Activated CD8-positive, alpha-beta memory T cell treated with anti-CD3 and anti-CD28 coated beads for 4 hours (primary cell): Measurements from ENCODE around the gene NPAS2.

Source experiments
- DNase-seq, 2 donors: peaks; one replicate each; pipeline ENCODE4 v3.0.0-alpha.2; 2020; ENCODE audit warnings: low read depth in 2 of 2

The NPAS2 gene

GRCh38 chr2:100965596-100965995 lies 145.7 kb downstream of the NPAS2 start:
- no peak for DNase-seq

- DNase-seq, result no peak
Observed at GRCh38 chr2:100967716-100968115, 147.8 kb downstream of the NPAS2 start.

GRCh38 chr2:100968146-100969145 lies 148.5 kb downstream of the NPAS2 start:
- DNase-seq, result no peak

- DNase-seq, result no peak
Observed at GRCh38 chr2:100969998-100970397, 150.1 kb downstream of the NPAS2 start.

- DNase-seq, result no peak
Observed at GRCh38 chr2:100971221-100971620, 151.3 kb downstream of the NPAS2 start.

GRCh38 chr2:100972452-100972851 lies 152.5 kb downstream of the NPAS2 start:
- DNase-seq, result no peak

GRCh38 chr2:100974712-100975520 lies 155.0 kb downstream of the NPAS2 start:
- no peak for DNase-seq

GRCh38 chr2:100975521-100975785 lies 155.5 kb downstream of the NPAS2 start:
- DNase-seq, result no peak

GRCh38 chr2:100976061-100976460 lies 156.1 kb downstream of the NPAS2 start:
- DNase-seq, result no peak

- DNase-seq, result no peak
Observed at GRCh38 chr2:100976645-100977391, 156.9 kb downstream of the NPAS2 start.

- no peak for DNase-seq
Observed at GRCh38 chr2:100977511-100977910, 157.6 kb downstream of the NPAS2 start.

GRCh38 chr2:100978582-100979191 lies 158.7 kb downstream of the NPAS2 start:
- no peak for DNase-seq

GRCh38 chr2:100980046-100980445 lies 160.1 kb downstream of the NPAS2 start:
- DNase-seq, result no peak

GRCh38 chr2:100981011-100981410 lies 161.1 kb downstream of the NPAS2 start:
- DNase-seq, result no peak

- DNase-seq, result no peak
Observed at GRCh38 chr2:100982431-100982861, 162.5 kb downstream of the NPAS2 start.

GRCh38 chr2:100983201-100983600 lies 163.3 kb downstream of the NPAS2 start:
- DNase-seq, result no peak

GRCh38 chr2:100983684-100984310 lies 163.9 kb downstream of the NPAS2 start:
- DNase-seq, result no peak

- DNase-seq, result peak; percentile 48 to 50
Observed at GRCh38 chr2:100984892-100985307, 165.0 kb downstream of the NPAS2 start.

GRCh38 chr2:100986157-100986556 lies 166.2 kb downstream of the NPAS2 start:
- DNase-seq, result no peak

GRCh38 chr2:100987536-100987935 lies 167.6 kb downstream of the NPAS2 start:
- no peak for DNase-seq

- no peak for DNase-seq
Observed at GRCh38 chr2:100987974-100988373, 168.0 kb downstream of the NPAS2 start.
